ENCODE data around the gene HUNK. TPM values are rescaled to one million over a fixed set of nuclear protein-coding genes. Genes with fewer than 3 reads are reported as not detected.
"Not testable (repeated sequence)": the region's sequence is repeated elsewhere in the genome, so short reads cannot be mapped to it uniquely, and the experiment has no call there.

Gene HUNK
- total and polyA plus RNA-seq, 2 donors (not counting 1 experiment from before 2014, with no cell fraction given) = 0.01 to 0.07 TPM

DNA sequence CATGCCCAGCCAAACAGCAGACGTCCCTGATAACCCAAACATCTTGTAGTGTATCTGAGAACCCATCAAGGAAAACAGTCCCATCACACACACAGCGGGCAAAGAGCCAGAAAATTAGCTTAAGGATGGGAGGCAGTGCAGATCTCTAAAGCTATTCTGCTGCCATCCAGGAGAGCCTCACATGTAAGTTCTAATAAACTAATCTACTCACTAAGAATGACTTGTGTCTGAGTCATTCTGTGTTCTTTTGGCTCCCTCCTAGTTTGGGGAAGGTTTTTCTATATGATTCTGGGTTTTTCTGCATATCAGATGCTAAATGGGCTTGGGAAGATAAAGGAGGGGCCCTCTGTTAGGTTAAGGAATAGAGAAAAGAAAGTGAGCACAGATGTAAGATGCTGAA, 162.8 kb downstream of the HUNK start:
- Histone ChIP-seq H3K79me2 (ENCODE audit: control insufficient read depth, insufficient read depth, low read length) (no peaks in the 10 kb centered on the region), H3K4me2 (replicated peaks; ENCODE audit: low read depth, low read length, poor library complexity, severe bottlenecking) (no peak overlapping the region), H3K4me1 (ENCODE audit: control insufficient read depth in 2 of 2, insufficient read depth in 2 of 2, low read length in 2 of 2) (no peaks in the 10 kb centered on the region), H3K9me3 (ENCODE audit: control extremely low read depth in 1 of 3, control insufficient read depth in 2 of 3, insufficient read depth in 1 of 3, low read length in 2 of 3) (no peaks in the 10 kb centered on the region), H3K27ac (ENCODE audit: low read length in 2 of 2) (no peak overlapping the region), H3K9ac (ENCODE audit: low read length) (no peak overlapping the region), H3K4me3 (ENCODE audit: control extremely low read depth in 1 of 5, extremely low read depth in 1 of 5, insufficient read depth in 1 of 5, low read depth in 2 of 5, low read length in 4 of 5) (no peak overlapping the region), H2AFZ (ENCODE audit: insufficient read depth, low read depth, low read length, poor library complexity, severe bottlenecking) (no peak overlapping the region), H3K27me3 (replicated peaks in 1 of 4; ENCODE audit: control extremely low read depth in 1 of 4, control insufficient read depth in 3 of 4, insufficient read depth in 4 of 4, low read length in 3 of 4) (no peaks in the 10 kb centered on the region), H4K20me1 (ENCODE audit: control insufficient read depth, insufficient read depth, low read length, poor library complexity, severe bottlenecking) (no peaks in the 10 kb centered on the region), H3K36me3 (replicated peaks in 1 of 2; ENCODE audit: control extremely low read depth in 1 of 2, control insufficient read depth in 1 of 2, extremely low read depth in 1 of 2, insufficient read depth in 2 of 2, low read length in 1 of 2) (no peaks in the 10 kb centered on the region)
- Mint-ChIP-seq H3K9me3 (ENCODE audit: insufficient read depth) (no peaks in the 10 kb centered on the region), H3K27ac (no peak overlapping the region), H3K4me1 (no peaks in the 10 kb centered on the region), H3K27me3 (peaks cover 11% of the 10 kb centered on the region), H3K4me3 (no peak overlapping the region)
- WGBS (ENCODE audit: insufficient coverage) = 83% methylated on average over 1 of the region's 2 CpGs
- ChIA-PET POLR2A (no interaction called here), CTCF (no interaction called here)
- no peak for DNase-seq
- TF ChIP-seq, protein P1, sequence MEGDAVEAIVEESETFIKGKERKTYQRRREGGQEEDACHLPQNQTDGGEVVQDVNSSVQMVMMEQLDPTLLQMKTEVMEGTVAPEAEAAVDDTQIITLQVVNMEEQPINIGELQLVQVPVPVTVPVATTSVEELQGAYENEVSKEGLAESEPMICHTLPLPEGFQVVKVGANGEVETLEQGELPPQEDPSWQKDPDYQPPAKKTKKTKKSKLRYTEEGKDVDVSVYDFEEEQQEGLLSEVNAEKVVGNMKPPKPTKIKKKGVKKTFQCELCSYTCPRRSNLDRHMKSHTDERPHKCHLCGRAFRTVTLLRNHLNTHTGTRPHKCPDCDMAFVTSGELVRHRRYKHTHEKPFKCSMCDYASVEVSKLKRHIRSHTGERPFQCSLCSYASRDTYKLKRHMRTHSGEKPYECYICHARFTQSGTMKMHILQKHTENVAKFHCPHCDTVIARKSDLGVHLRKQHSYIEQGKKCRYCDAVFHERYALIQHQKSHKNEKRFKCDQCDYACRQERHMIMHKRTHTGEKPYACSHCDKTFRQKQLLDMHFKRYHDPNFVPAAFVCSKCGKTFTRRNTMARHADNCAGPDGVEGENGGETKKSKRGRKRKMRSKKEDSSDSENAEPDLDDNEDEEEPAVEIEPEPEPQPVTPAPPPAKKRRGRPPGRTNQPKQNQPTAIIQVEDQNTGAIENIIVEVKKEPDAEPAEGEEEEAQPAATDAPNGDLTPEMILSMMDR (IDR thresholded peaks at IDR 0.05) = no peak
- TF ChIP-seq EZH2 (IDR thresholded peaks at IDR 0.05; ENCODE audit: borderline replicate concordance, insufficient read depth, low read depth, low read length, poor library complexity, severe bottlenecking) = no peak
- no peak for ATAC-seq (ENCODE audit: low read depth)
- intact Hi-C loops (cut with micrococcal nuclease) = no loop called here

DNA sequence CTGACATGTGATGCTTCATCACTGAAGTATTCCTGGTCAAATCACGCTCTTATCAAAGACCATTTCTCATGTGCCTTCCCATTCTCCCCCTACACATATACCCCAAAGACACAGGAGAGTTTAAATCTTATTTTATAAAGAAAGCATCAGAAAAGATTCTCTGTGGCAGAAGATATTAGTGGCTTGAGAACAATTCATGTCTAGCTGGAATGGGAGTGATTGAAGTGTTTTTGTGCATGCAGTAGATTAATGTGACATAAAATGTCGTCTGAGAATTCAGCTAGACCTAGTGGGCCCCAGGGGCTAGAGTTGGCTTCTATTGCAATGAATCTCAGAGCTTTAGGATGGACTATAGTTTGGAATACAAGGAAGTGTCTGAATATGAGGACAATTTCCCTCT, 163.9 kb downstream of the HUNK start:
- H3K4me1 Mint-ChIP-seq = no peaks in the 10 kb centered on the region
- H3K9me3 ChIP-seq (ENCODE audit: control extremely low read depth in 1 of 3, control insufficient read depth in 2 of 3, insufficient read depth in 1 of 3, low read length in 2 of 3) = no peaks in the 10 kb centered on the region
- POLR2A ChIA-PET = no interaction called here

DNA sequence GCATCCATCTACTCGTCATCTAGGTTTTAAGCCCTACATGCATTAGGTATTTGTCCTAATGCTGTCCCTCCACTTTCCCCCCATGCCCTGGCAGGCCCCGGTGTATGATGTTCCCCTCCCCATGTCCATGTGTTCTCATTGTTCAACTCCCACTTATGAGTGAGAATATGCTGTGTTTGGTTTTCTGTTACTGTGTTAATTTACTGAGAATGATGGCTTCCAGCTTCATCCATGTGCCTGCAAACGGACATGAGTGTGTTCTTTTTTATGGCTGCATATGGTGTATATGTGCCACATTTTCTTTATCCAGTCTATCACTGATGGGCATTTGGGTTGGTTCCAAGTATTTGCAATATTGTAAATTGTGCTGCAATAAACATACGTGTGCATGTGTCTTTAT, 165.9 kb downstream of the HUNK start:
- H3K9ac ChIP-seq (ENCODE audit: low read length); H3K4me2 ChIP-seq (replicated peaks; ENCODE audit: low read depth, low read length, poor library complexity, severe bottlenecking); H3K4me3 ChIP-seq (ENCODE audit: control extremely low read depth in 1 of 5, extremely low read depth in 1 of 5, insufficient read depth in 1 of 5, low read depth in 2 of 5, low read length in 4 of 5); H3K4me1 Mint-ChIP-seq; H3K27me3 ChIP-seq (replicated peaks in 1 of 4; ENCODE audit: control extremely low read depth in 1 of 4, control insufficient read depth in 3 of 4, insufficient read depth in 4 of 4, low read length in 3 of 4); H2AFZ ChIP-seq (ENCODE audit: insufficient read depth, low read depth, low read length, poor library complexity, severe bottlenecking); H3K9me3 ChIP-seq (ENCODE audit: control extremely low read depth in 1 of 3, control insufficient read depth in 2 of 3, insufficient read depth in 1 of 3, low read length in 2 of 3); POLR2A ChIA-PET; H3K27ac ChIP-seq (ENCODE audit: low read length in 2 of 2); H3K9me3 Mint-ChIP-seq (ENCODE audit: insufficient read depth); CTCF ChIA-PET; ATAC-seq (ENCODE audit: low read depth); H3K4me3 Mint-ChIP-seq; H3K36me3 ChIP-seq (replicated peaks in 1 of 2; ENCODE audit: control extremely low read depth in 1 of 2, control insufficient read depth in 1 of 2, extremely low read depth in 1 of 2, insufficient read depth in 2 of 2, low read length in 1 of 2); H3K4me1 ChIP-seq (ENCODE audit: control insufficient read depth in 2 of 2, insufficient read depth in 2 of 2, low read length in 2 of 2); intact Hi-C loops (cut with micrococcal nuclease); DNase-seq; H3K79me2 ChIP-seq (ENCODE audit: control insufficient read depth, insufficient read depth, low read length); H4K20me1 ChIP-seq (ENCODE audit: control insufficient read depth, insufficient read depth, low read length, poor library complexity, severe bottlenecking); H3K27ac Mint-ChIP-seq: not testable (repeated sequence)
- peaks cover 16% of the 10 kb centered on the region for H3K27me3 Mint-ChIP-seq
- WGBS (ENCODE audit: insufficient coverage) = no CpG with 5 or more reads among the region's 4 CpGs

More for the DNA sequence above, 163.9 kb downstream of the HUNK start:
- ATAC-seq (ENCODE audit: low read depth) (no peak), DNase-seq (no peak)
- Histone ChIP-seq H3K36me3 (replicated peaks in 1 of 2; ENCODE audit: control extremely low read depth in 1 of 2, control insufficient read depth in 1 of 2, extremely low read depth in 1 of 2, insufficient read depth in 2 of 2, low read length in 1 of 2) (no peaks in the 10 kb centered on the region), H2AFZ (ENCODE audit: insufficient read depth, low read depth, low read length, poor library complexity, severe bottlenecking) (no peak overlapping the region), H3K4me1 (ENCODE audit: control insufficient read depth in 2 of 2, insufficient read depth in 2 of 2, low read length in 2 of 2) (no peaks in the 10 kb centered on the region), H4K20me1 (ENCODE audit: control insufficient read depth, insufficient read depth, low read length, poor library complexity, severe bottlenecking) (no peaks in the 10 kb centered on the region), H3K27me3 (replicated peaks in 1 of 4; ENCODE audit: control extremely low read depth in 1 of 4, control insufficient read depth in 3 of 4, insufficient read depth in 4 of 4, low read length in 3 of 4) (no peaks in the 10 kb centered on the region), H3K79me2 (ENCODE audit: control insufficient read depth, insufficient read depth, low read length) (no peaks in the 10 kb centered on the region), H3K27ac (ENCODE audit: low read length in 2 of 2) (no peak overlapping the region), H3K9ac (ENCODE audit: low read length) (no peak overlapping the region), H3K4me3 (ENCODE audit: control extremely low read depth in 1 of 5, extremely low read depth in 1 of 5, insufficient read depth in 1 of 5, low read depth in 2 of 5, low read length in 4 of 5) (no peak overlapping the region), H3K4me2 (replicated peaks; ENCODE audit: low read depth, low read length, poor library complexity, severe bottlenecking) (no peak overlapping the region)
- no peak overlapping the region for H3K27ac Mint-ChIP-seq
- CTCF ChIA-PET = no interaction called here
- H3K9me3 Mint-ChIP-seq (ENCODE audit: insufficient read depth) = no peaks in the 10 kb centered on the region
- H3K4me3 Mint-ChIP-seq = no peak overlapping the region
- TF ChIP-seq EZH2 (IDR thresholded peaks at IDR 0.05; ENCODE audit: borderline replicate concordance, insufficient read depth, low read depth, low read length, poor library complexity, severe bottlenecking) = no peak
- TF ChIP-seq, protein P1 (IDR thresholded peaks at IDR 0.05) = no peak
- 100% methylated on average over 1 of the region's 2 CpGs for WGBS (ENCODE audit: insufficient coverage)
- H3K27me3 Mint-ChIP-seq = peaks cover 16% of the 10 kb centered on the region
- intact Hi-C loops (cut with micrococcal nuclease) = no loop called here

Measured in B cell (primary cell).